SH-SY5Y (cell line): ENCODE data around the gene FRK.
A peak's percentile ranks its signal among the peaks of the same experiment; 100 is the strongest.

Experiments used
- GATA2 ChIP-seq: IDR thresholded peaks from 2 replicates; pipeline ENCODE4 v1.6.1; 2011; ENCODE audit warnings: mild to moderate bottlenecking, low read depth, low read length
- GATA3 ChIP-seq: IDR thresholded peaks from 2 replicates; pipeline ENCODE4 v1.6.1; 2011; ENCODE audit warnings: low read depth, mild to moderate bottlenecking, low read length, moderate library complexity

FRK gene

DNA sequence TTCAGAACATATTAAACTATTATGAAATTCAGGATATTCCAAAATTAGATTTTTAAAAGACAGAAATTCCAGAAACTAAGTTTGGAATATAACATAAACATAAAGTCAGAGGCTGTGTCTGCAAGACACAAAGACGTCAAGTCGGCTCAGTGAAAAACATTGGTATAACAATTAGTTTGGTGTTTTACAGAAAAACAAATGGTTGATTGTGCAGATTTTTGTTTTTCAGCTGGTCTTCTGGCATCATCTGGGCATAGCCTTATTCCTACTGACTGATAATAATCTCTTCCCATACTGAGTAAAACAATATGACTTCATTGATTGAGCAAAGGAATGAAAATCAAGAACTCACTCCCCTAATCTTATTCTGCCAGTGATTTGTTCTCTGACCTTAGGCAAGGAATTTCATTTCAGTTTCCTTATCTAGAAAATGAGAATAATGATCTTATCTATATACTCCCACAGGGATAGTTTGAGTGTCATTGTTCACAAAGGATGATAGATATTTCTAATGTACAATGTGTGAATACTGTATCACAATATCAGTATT is 84.3 kb downstream of the FRK start:
- TF ChIP-seq GATA3 (no peak), GATA2 (peak; percentile 24; the same call in 1 of the 2 replicates)

DNA sequence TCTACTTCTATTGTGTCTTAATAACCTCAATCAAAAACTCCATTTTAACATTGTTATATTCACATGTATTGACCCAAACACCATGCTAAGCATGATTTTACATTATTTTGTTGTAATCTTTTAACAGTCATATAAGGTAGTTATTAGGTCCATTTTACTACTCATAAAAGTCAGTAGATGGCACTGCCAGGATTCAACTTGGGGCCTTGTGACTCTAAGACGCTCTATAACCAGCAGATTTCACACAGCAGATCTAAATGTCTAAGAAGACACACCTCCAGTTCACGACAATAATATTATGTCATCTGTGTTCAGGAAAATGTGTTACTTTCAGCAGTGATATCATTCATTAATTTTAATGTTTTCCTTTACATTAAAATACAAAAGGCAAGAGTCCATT is 88.0 kb downstream of the FRK start:
- no peak for TF ChIP-seq GATA3
- no peak for TF ChIP-seq GATA2

DNA sequence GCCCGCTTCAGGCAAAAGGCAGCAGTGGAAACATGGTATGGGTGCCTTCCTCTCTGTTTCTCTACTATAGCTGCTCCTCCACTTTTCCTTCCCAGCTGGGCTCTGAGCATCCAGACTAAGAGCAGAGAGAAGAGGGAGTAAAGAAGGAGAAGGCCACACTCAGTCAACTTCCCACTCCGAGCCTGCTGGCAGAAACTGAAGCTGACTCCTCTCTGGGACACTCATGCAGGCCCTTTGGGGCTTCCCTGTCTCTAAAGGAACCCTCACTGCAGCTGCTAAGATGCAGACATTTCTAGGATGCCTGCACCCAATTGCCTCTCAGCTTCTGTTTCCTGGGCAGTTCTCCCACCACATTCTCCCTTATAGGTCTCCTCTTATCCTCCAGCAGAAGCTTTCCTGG is 88.9 kb downstream of the FRK start:
- TF ChIP-seq GATA3 (no peak), GATA2 (no peak)

DNA sequence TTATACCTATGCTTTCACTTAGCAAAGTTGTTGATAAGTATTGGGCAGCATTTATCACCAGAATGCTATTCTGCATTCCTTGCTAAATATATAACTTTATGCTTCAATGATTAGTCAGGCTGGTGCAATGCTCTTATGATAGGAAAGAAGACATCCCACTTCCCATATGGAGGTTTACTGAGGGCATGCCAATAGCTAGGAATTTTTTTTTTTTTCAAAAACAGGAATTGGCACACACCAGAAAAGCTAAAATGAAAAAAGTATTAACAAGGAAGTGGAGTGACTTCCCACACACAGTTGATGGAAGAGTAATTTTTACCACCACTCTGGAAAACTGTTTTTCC is 90.8 kb downstream of the FRK start:
- TF ChIP-seq GATA3 (no peak), GATA2 (no peak)

DNA sequence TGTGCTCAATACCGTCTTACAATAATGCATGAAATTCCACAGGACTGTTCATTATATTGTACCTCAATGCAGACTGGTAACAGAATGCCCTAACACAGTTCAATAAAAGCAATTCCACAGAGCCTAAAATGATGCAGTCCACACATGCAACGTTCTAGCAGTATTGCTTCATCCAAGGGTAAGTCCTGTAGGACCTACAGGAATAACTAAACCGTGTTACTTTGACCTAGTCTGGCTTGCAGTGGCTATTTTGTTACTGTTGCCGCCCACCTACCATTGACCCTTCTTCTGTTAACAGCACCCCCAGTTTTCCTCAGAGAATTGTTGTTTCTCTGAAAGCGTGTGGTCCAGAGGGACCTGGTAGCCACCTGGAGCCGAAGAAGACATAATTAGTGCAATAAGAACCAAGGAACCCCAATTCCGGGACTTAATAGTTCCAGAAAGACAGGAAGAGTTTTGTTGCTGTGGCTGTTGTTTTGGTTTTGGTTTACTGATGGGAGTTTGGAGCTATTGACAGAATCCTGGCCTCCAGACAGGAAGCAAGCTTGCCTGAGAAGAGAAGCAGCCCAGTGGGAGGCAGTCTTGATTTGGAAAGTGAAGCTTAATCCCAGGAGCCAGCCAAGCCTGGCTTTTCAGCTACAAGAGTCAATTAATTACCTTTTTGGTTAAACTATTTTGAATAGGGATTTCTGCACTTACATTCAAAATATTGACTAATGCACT is 91.3 kb downstream of the FRK start:
- TF ChIP-seq GATA2 = no peak
- no peak for TF ChIP-seq GATA3

DNA sequence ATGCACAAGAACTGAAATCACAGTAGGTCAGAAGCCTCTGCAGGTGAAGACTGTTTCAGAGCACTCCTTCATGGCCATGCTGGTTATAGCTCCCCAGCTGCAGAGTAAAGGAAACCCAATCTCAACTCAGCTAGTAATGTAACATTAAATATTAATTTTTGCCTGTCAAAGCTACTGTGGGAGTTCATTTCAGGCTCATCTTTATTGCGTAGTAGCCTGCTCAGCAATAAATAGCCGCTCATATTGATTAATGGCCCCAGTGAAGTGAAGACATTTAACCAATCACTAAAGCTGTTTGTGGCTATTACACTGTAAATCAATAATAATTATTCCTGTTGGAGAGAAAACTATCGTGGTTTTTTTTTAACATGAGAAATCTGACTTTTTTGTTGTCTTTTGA is 101.7 kb downstream of the FRK start:
- TF ChIP-seq GATA3 = no peak
- no peak for TF ChIP-seq GATA2

DNA sequence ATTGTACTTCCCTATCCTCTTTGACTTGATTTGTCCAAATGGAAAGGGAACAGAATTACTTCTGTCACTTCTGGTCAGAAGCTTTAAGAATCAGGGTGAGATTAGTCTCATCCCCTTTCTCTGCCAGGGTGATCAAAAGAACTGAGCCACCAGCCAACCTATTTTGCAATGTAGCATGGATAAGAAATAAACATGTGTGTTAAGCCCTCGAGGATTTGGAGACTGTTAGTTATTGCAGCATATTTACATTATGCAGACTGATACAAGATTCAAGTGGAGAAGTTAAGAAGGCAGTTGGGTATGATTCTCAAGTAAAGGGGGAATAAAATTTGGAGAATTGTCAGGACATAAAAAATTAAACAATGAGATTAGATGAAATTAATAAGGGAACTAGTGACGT is 106.0 kb downstream of the FRK start:
- no peak for TF ChIP-seq GATA3
- TF ChIP-seq GATA2 = no peak

DNA sequence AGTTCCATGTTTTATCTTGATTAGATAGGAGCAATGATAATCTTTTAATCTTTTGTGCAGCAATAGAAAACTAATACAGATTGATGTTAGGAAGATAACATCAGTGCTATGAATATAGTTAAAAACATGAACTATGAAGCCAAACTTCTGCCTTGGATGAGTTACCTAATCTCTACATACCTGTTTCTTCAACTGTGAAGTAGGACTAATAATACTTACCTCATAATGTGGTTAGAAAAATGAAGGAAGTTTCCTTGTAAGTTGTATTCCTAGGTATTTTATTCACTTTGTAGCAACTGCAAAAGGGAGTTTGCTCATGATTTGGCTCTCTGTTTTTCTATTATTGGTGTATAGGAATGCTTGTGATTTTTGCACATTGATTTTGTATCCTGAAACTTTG is 111.9 kb downstream of the FRK start:
- TF ChIP-seq GATA2 (no peak), GATA3 (no peak)

DNA sequence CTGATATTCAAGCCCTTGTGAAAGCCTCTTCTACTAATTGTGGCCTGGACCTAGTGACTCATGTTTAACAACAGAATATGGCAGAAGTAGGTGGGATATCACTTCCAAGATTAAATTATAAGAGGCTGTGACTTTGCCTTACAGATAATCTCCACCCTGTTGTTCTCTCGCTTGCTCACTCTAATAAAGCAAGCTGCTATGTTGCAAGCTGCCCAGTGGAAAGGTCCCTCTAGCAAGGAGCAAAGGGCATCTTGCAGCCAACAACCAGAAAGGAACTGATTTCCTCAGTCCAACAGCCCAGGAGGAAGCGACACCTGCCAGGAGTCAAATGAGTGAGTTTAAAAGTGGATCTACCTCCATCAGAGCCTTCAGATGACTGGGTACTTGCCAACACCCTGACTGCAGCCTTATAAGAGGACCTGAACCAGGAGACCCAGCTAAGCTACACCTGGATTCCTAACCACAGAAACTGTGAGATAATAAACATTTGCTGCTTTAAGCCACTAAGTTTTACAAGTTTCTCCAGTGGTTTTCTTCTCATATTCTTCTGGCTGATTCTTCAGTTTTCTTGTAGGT is 112.6 kb downstream of the FRK start:
- TF ChIP-seq GATA2 = no peak
- TF ChIP-seq GATA3 = no peak

DNA sequence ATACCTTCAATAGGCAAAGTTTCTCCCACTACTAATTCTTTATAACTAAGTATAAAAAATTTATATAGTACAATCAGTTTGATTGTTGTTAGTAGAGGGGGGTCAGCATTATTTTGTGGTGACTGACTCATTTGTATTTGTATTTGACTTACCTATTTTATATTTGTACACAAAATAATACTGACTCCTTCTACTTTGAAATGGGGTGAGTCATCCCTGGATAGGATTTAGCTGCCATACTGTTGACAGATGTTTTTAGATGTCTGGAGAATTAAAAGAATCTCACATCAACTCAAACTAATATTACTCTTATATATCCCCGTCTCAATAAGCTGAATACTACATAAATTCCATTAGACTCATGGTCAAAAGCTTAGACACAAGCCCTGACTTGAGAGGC is 114.9 kb downstream of the FRK start:
- TF ChIP-seq GATA2 (no peak), GATA3 (no peak)

DNA sequence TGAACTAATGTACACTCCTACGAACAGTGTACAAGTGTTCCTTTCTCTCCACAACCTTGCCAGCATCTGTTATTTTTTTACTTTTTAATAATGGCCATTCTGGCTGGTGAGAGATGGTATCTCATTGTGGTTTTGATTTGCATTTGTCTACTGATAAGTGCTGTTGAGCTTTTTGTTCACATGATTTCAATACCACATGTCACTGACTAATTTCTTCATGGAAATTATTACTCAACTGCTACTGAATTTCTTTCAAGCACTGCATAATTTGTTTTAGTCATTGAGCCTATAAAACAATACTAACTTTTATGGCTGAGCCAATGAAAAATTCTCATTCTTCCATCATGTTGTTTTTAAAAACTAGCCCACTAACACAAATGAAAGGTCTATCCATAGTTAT is 115.4 kb downstream of the FRK start:
- TF ChIP-seq GATA2 (no peak), GATA3 (no peak)

DNA sequence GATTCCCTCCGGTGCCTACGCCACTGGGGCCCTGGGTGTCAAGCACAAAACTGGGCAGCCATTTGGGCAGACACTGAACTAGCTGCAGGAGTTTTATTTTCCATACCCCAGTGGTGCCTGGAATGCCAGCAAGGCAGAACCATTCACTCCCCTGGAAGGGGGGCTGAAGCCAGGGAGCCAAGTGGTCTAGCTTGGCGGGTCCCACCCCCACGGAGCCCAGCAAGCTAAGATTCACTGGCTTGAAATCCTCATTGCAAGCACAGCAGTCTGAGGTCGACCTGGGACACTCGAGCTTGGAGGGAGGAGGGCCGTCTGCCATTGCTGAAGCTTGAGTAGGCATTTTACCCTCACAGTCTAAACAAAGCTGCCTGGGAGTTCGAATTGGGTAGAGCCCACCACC is 125.3 kb downstream of the FRK start:
- TF ChIP-seq GATA3 (no peak), GATA2 (no peak)

DNA sequence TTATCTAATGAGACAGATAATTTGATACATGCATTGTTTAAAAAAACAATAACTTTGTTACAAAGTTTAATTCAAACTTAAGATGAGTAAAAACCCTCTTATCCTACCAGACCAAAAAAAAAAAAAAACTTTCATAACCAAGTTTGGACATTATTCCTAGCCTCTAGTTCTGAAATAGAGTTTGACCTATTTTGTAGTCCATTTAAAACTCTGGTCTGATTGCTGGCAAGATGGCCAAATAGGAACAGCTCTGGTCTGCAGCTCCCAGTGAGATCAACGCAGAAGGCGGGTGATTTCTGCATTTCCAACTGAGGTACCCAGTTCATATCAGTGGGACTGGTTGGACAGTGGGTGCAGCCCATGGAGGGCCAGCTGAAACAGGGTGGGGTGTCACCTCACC is 125.9 kb downstream of the FRK start:
- TF ChIP-seq GATA3 (no peak), GATA2 (no peak)

DNA sequence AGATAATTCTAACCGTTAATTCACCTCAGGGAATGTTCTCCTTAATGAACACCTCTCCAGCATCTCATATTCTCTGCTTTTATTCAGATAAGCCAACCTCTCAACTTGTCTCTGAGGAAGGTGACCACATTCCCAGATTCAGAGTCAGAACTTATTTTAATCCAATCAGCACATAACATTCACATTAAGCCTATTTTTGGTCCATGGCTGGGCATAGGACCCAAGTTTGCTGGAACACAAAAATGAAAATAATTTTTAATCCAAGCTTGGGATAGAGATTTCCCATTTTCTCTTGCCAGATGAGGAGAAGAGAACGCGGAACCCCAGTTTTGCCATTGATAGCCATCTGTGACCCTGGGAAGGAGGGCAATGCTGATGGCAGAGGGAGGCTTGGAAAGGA is 126.5 kb downstream of the FRK start:
- no peak for TF ChIP-seq GATA2
- no peak for TF ChIP-seq GATA3

DNA sequence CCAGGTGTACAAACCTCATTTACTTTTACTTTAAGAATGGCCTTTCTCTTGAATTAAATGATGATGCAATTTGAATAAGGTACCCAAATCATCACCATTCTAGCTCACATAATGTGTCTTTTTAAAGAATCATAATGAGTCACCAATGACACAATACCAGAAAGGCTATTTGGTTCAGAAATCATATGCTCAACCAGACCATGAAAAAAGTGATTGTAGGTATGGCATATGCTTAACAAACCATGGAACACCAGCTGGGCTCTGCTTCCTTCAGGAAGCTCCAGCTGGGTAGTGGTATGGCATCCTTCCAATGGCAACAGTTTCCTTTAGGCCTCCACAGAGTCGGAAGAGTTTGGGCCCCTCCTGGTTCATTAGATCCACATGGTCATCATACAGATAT is 128.2 kb downstream of the FRK start:
- TF ChIP-seq GATA3 = no peak
- TF ChIP-seq GATA2 = no peak
